Measurements from ENCODE around the gene EML2.
"Not testable (repeated sequence)": the region's sequence is repeated elsewhere in the genome, so short reads cannot be mapped to it uniquely, and the experiment has no call there.

Gene EML2

GRCh38 chr19:45615795-45616703 lies 23.1 kb downstream of the EML2 start:
- H3K27ac ChIP-seq = peak overlapping the region in 1 of 2 donors; percentile 46

DNA sequence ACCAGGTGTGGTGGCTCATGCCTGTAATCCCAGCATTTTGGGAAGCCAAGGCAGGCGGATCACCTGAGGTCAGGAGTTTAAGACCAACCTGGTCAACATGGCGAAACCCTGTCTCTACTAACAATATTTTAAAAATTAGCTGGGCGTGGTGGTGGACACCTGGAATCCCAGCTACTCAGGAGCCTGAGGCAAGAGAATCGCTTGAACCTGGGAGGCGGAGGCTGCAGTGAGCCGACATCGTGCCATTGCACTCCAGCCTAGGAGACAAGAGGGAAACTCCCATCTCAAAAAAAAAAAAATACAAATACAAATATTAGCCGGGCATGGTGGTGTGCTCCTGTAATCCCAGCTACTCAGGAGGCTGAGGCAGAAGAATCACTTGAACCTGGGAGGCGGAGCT lies 24.1 kb downstream of the EML2 start:
- not testable (repeated sequence) for DNase-seq (ENCODE audit: low spot score); H3K27ac ChIP-seq; H3K4me3 ChIP-seq

More at GRCh38 chr19:45615795-45616703, 23.1 kb downstream of the EML2 start:
- TF ChIP-seq, protein P1, sequence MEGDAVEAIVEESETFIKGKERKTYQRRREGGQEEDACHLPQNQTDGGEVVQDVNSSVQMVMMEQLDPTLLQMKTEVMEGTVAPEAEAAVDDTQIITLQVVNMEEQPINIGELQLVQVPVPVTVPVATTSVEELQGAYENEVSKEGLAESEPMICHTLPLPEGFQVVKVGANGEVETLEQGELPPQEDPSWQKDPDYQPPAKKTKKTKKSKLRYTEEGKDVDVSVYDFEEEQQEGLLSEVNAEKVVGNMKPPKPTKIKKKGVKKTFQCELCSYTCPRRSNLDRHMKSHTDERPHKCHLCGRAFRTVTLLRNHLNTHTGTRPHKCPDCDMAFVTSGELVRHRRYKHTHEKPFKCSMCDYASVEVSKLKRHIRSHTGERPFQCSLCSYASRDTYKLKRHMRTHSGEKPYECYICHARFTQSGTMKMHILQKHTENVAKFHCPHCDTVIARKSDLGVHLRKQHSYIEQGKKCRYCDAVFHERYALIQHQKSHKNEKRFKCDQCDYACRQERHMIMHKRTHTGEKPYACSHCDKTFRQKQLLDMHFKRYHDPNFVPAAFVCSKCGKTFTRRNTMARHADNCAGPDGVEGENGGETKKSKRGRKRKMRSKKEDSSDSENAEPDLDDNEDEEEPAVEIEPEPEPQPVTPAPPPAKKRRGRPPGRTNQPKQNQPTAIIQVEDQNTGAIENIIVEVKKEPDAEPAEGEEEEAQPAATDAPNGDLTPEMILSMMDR (IDR thresholded peaks at IDR 0.05) = no peak
- H3K4me3 ChIP-seq = no peak overlapping the region
- DNase-seq (ENCODE audit: low spot score) = no peak

GRCh38 chr19:45613926-45614725 lies 25.1 kb downstream of the EML2 start:
- Histone ChIP-seq H3K4me3 (no peak overlapping the region), H3K27ac (peak overlapping the region in 1 of 2 donors; percentile 70)
- DNase-seq (ENCODE audit: low spot score) = no peak
- TF ChIP-seq, protein P1 (IDR thresholded peaks at IDR 0.05) = no peak

GRCh38 chr19:45608948-45609347 lies 30.2 kb downstream of the EML2 start:
- Histone ChIP-seq H3K4me3 (no peak overlapping the region), H3K27ac (no peak overlapping the region)
- no peak for DNase-seq (ENCODE audit: low spot score)
- TF ChIP-seq, protein P1 (IDR thresholded peaks at IDR 0.05) = no peak

GRCh38 chr19:45607071-45608029 lies 31.8 kb downstream of the EML2 start:
- DNase-seq (ENCODE audit: low spot score) = peak; percentile 81
- TF ChIP-seq, protein P1 (IDR thresholded peaks at IDR 0.05) = peak; percentile 92
- Histone ChIP-seq H3K27ac (peak overlapping the region in 1 of 2 donors; percentile 35), H3K4me3 (peak overlapping the region; percentile 68)

DNA sequence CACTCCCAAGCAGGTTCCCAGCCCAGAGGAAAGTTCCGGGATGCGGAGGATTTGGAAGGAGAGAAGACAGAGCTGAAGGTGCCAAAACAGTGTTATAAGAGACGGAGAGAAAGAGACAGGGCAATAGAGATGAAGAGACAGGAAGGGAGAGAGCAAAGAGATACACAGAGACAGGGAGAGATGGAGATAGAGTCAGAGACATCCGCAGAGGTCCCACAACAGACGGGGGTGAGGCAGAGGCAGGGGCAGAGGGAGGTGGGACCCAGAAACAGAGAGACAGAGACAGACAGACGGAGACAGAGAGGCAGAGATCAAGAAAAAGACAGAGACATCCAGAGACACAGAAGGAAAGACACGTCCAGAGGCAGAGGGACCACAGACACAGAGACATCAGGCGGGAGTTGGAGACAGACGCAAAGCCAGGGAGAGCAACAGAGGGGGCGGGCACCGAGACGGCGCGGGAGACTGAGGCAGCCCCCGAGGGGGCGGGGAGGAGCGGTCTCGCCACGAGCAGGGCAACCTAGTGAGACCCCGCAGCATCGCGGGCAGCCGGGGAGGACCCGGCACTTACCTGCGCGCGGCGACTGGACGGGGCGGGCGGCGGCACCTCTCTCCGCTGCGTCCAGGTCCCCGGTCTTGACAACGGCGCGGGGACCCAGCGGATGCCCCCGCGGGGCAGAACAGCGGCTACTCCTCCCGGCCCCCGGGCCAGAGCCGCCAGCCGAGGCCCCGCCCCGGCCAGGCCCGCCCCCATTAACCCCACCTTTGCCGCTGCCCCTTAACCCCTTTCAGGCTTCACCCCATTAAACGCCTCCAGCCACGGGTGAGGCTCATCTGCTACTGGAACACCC lies 37.4 kb downstream of the EML2 start, which contains the start of gene GPR4:
TSS of gene GPR4 (minus strand) at position 689 of the 851 bp plus-strand sequence. CDS start 10,346 bp downstream, outside the sequence.
- H3K4me3 ChIP-seq = peak within 1 kb of the TSS; percentile 58
- no peak for DNase-seq (ENCODE audit: low spot score)
- H3K27ac ChIP-seq = peak within 1 kb of the TSS in 1 of 2 donors; percentile 58
- TF ChIP-seq, protein P1 (IDR thresholded peaks at IDR 0.05) = no peak
